GM12865 (cell line): ENCODE measurements around the gene CADM1.

Experiments used
- DNase-seq: peaks from one replicate; pipeline ENCODE4 v3.0.0; 2010; ENCODE audit warnings: low read depth
- H3K4me3 ChIP-seq: 2 replicates; pipeline ENCODE4 v1.5.1; 2011; ENCODE audit warnings: mild to moderate bottlenecking, low read depth, low read length, control low read depth
- CTCF ChIP-seq: IDR thresholded peaks from 2 replicates; pipeline ENCODE4 v1.5.1; 2011; ENCODE audit warnings: low read length, control low read depth, low read depth, inconsistent platforms; ENCODE audit not compliant: insufficient read depth; ENCODE audit errors: missing control alignments

CADM1 gene

GRCh38 chr11:115357066-115357465 is 147.1 kb downstream of the CADM1 start:
- TF ChIP-seq CTCF = no peak
- DNase-seq = no peak
- H3K4me3 ChIP-seq = no peak overlapping the region

GRCh38 chr11:115352805-115353485 is 151.3 kb downstream of the CADM1 start:
- no peak for DNase-seq
- no peak overlapping the region for H3K4me3 ChIP-seq
- TF ChIP-seq CTCF = no peak

GRCh38 chr11:115349335-115350017 is 154.7 kb downstream of the CADM1 start:
- no peak for TF ChIP-seq CTCF
- H3K4me3 ChIP-seq = no peak overlapping the region
- DNase-seq = no peak

- no peak overlapping the region for H3K4me3 ChIP-seq
- no peak for DNase-seq
- TF ChIP-seq CTCF = no peak
These were observed 155.8 kb downstream of the CADM1 start for GRCh38 chr11:115348416-115348815.

GRCh38 chr11:115347106-115347505 is 157.1 kb downstream of the CADM1 start:
- TF ChIP-seq CTCF = no peak
- H3K4me3 ChIP-seq = no peak overlapping the region
- DNase-seq = no peak

GRCh38 chr11:115345840-115346239 is 158.4 kb downstream of the CADM1 start:
- DNase-seq = no peak
- no peak overlapping the region for H3K4me3 ChIP-seq
- TF ChIP-seq CTCF = no peak
